ENCODE results near the gene SCGB1D1.
"Not testable (repeated sequence)": the region's sequence is repeated elsewhere in the genome, so short reads cannot be mapped to it uniquely, and the experiment has no call there.

The SCGB1D1 gene

GRCh38 chr11:62166371-62166770 lies 23.6 kb upstream of the SCGB1D1 start:
- DNase-seq (ENCODE audit: low read depth in 2 of 2): no peak

GRCh38 chr11:62169448-62169847 lies 20.6 kb upstream of the SCGB1D1 start:
- DNase-seq (ENCODE audit: low read depth in 2 of 2): no peak

- DNase-seq (ENCODE audit: low read depth in 2 of 2): no peak
Observed at GRCh38 chr11:62169935-62170334, 20.1 kb upstream of the SCGB1D1 start.

GRCh38 chr11:62171261-62171723 lies 18.7 kb upstream of the SCGB1D1 start:
- peak; percentile 32 to 63 for DNase-seq (ENCODE audit: low read depth in 2 of 2)

GRCh38 chr11:62172294-62172693 lies 17.7 kb upstream of the SCGB1D1 start:
- DNase-seq (ENCODE audit: low read depth in 2 of 2): no peak

GRCh38 chr11:62176766-62177165 lies 13.2 kb upstream of the SCGB1D1 start:
- DNase-seq (ENCODE audit: low read depth in 2 of 2): no peak

GRCh38 chr11:62179995-62180394 lies 10.0 kb upstream of the SCGB1D1 start:
- no peak for DNase-seq (ENCODE audit: low read depth in 2 of 2)

GRCh38 chr11:62181097-62181496 lies 8.9 kb upstream of the SCGB1D1 start:
- no peak for DNase-seq (ENCODE audit: low read depth in 2 of 2)

- DNase-seq (ENCODE audit: low read depth in 2 of 2): no peak
Observed at GRCh38 chr11:62182147-62182891, 7.7 kb upstream of the SCGB1D1 start.

GRCh38 chr11:62186195-62186594 lies 3.8 kb upstream of the SCGB1D1 start:
- DNase-seq (ENCODE audit: low read depth in 2 of 2): no peak

- no peak for DNase-seq (ENCODE audit: low read depth in 2 of 2)
Observed at GRCh38 chr11:62193952-62194351, 3.9 kb downstream of the SCGB1D1 start.

- not testable (repeated sequence) for DNase-seq (ENCODE audit: low read depth in 2 of 2)
Observed at GRCh38 chr11:62195010-62195409, 5.0 kb downstream of the SCGB1D1 start.

- DNase-seq (ENCODE audit: low read depth in 2 of 2): no peak
Observed at GRCh38 chr11:62195945-62196344, 5.9 kb downstream of the SCGB1D1 start.

GRCh38 chr11:62197400-62197799 lies 7.4 kb downstream of the SCGB1D1 start:
- DNase-seq (ENCODE audit: low read depth in 2 of 2): not testable (repeated sequence)

- no peak for DNase-seq (ENCODE audit: low read depth in 2 of 2)
Observed at GRCh38 chr11:62201376-62201775, 11.4 kb downstream of the SCGB1D1 start.

GRCh38 chr11:62202910-62203309 lies 12.9 kb downstream of the SCGB1D1 start:
- DNase-seq (ENCODE audit: low read depth in 2 of 2): no peak

GRCh38 chr11:62204430-62204829 lies 14.4 kb downstream of the SCGB1D1 start:
- DNase-seq (ENCODE audit: low read depth in 2 of 2): no peak

- no peak for DNase-seq (ENCODE audit: low read depth in 2 of 2)
Observed at GRCh38 chr11:62205441-62205840, 15.4 kb downstream of the SCGB1D1 start.

- not testable (repeated sequence) for DNase-seq (ENCODE audit: low read depth in 2 of 2)
Observed at GRCh38 chr11:62206276-62207066, 16.5 kb downstream of the SCGB1D1 start.

GRCh38 chr11:62208785-62209144 lies 18.7 kb downstream of the SCGB1D1 start:
- DNase-seq (ENCODE audit: low read depth in 2 of 2): no peak

- no peak for DNase-seq (ENCODE audit: low read depth in 2 of 2)
Observed at GRCh38 chr11:62217191-62217748, 27.3 kb downstream of the SCGB1D1 start.

- DNase-seq (ENCODE audit: low read depth in 2 of 2): no peak
Observed at GRCh38 chr11:62221498-62221897, 31.5 kb downstream of the SCGB1D1 start.

GRCh38 chr11:62223095-62223494 lies 33.1 kb downstream of the SCGB1D1 start:
- no peak for DNase-seq (ENCODE audit: low read depth in 2 of 2)
